DMS79 treated with DMSO at 0.1 percent for 48 hours (cell line): ENCODE data around the gene ELMO1.

Experiments used
- DNase-seq: peaks from one replicate; lab custom pipeline; 2025; lab: John Stamatoyannopoulos, UW

The ELMO1 gene

GRCh38 chr7:37430640-37431039 is 18.0 kb downstream of the ELMO1 start:
- no peak for DNase-seq

- no peak for DNase-seq
Observed at GRCh38 chr7:37430171-37430570, 18.5 kb downstream of the ELMO1 start.

DNA sequence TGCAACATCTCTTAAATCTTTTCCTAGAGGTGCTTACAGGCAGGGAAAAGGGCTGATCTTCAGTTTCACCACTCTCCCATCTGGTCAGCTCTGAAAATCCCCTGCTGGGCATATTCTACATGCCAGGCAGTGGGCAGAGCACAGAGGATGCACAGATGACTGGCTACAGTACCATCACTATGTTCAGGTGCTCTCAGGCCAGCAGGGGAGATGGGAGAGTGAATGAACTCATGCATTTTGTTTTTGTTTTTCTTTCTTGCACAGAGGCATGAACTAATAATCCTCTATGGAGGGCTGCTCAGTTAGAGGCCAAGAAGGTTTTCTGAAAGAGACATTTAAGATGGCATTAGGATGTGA is 19.3 kb downstream of the ELMO1 start:
- DNase-seq = no peak

GRCh38 chr7:37428681-37429434 is 19.8 kb downstream of the ELMO1 start:
- DNase-seq = no peak

DNA sequence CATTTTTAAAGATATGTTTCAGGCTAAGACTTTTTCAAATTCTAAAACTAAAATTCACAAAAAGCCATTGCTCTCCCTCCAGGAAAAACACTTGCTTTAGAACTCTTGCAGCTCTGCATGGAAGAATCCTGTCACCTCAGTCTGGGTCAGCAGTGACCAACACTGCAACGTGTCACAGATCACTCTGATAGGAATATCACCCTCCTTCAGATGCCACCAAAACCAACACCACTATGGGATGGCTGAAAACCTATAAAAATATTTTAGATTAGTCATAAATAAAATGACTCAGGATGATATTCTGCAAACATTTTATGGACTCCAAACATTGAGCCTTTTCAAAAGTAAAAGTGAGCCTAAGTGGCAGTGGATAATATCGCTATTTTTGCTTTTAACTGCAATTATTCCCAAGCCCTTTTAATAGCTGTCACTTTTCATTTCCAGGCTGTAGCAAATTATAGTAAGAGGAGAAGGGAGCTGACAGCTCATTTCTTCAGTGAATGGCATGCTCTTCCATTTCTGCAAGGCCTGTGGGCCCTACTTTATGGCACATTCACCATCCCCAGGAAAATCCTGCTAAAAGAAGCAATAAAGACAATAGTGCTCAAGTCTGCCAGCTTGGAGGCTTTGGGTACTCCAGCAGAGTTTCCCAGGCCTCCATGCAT is 21.3 kb downstream of the ELMO1 start:
- no peak for DNase-seq

DNA sequence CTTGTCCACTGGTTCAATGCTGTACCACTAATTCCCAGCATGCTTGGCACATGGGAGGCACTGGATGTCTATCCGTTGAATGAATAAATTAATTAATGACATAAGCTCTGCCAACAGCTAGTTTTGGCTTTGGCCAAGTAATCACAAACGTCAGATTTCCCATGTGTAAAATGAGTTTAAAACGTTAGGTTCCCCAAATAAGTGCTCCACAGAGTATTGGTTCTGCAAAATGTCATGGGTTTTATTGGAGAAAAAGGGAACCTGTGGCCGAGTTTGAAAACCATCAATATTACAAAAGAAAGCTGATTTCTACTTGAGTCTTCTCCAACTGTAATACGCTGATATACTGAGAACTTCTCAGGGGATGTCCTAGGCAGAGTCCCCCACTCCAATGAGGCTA is 23.2 kb downstream of the ELMO1 start:
- no peak for DNase-seq

GRCh38 chr7:37424995-37425394 is 23.7 kb downstream of the ELMO1 start:
- no peak for DNase-seq

- no peak for DNase-seq
Observed at GRCh38 chr7:37424521-37424920, 24.1 kb downstream of the ELMO1 start.

DNA sequence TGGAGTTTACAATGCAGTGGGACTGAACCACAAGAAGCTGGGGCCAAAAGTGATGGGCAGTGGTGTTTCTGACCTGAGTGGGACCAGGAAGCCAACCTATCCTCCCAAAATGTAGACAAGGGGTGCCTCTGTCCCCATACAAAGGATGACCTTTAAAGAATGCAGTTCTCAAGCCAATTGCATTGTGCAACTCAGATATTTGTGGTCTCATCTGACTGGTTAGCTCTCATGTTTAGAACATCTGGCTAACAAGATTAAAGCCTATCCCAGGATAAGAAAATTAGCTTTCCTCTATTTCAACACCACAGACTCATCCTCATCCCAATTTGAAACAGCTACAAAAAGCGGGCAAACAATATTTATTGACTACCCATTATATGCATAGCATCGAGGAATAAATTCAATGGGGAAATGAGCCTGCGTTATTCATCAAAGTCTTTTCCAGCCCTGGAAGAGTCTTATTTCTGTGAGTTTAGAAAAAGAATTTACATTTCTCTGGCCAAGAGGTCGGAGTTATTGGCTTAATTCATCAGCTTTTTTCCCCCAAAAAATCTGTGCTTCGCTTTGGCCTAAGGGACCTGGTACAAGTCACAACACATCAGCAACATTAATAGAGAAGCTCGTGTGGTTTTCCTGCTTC is 26.7 kb downstream of the ELMO1 start:
- DNase-seq = no peak

- DNase-seq = no peak
Observed at GRCh38 chr7:37420946-37421695, 27.5 kb downstream of the ELMO1 start.

DNA sequence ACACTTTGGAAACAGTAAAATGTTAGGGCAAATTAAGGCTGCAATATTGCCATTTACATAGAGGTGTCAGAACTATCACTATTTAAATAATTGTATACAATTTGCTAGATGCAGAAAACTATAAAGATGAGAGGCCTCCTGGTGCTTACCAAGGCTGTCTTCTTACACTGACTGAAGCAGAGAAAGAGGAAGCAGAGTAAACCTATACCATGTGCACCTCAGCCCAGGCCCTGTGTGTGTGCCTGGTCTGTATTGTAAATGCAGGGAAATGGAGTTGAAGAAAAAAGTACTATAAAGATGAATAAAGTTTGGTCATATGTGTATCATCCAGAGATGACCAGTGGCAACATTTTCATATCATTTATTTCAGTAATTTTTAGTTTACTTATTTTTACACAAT is 29.2 kb downstream of the ELMO1 start:
- DNase-seq = no peak

GRCh38 chr7:37418381-37418780 is 30.3 kb downstream of the ELMO1 start:
- DNase-seq = no peak

DNA sequence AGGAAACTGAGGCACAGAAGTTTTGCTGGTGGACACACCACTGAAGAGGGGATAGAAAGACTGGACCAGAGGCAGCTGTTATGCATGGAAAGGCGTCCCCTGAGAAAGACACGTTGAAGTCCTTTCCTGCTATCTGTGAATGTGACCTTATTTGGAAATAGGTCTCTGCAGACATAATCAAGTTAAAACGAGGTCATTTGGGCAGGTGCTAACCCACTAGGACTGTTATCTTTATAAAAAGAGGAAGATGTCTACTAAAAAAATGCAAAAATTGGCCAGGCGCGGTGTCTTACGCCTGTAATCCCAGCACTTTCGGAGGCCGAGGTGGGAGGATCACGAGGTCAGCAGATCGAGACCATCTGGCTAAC is 31.6 kb downstream of the ELMO1 start:
- DNase-seq = no peak

- no peak for DNase-seq
Observed at GRCh38 chr7:37416378-37417106, 32.1 kb downstream of the ELMO1 start.

- DNase-seq = no peak
Observed at GRCh38 chr7:37415629-37416028, 33.0 kb downstream of the ELMO1 start.

DNA sequence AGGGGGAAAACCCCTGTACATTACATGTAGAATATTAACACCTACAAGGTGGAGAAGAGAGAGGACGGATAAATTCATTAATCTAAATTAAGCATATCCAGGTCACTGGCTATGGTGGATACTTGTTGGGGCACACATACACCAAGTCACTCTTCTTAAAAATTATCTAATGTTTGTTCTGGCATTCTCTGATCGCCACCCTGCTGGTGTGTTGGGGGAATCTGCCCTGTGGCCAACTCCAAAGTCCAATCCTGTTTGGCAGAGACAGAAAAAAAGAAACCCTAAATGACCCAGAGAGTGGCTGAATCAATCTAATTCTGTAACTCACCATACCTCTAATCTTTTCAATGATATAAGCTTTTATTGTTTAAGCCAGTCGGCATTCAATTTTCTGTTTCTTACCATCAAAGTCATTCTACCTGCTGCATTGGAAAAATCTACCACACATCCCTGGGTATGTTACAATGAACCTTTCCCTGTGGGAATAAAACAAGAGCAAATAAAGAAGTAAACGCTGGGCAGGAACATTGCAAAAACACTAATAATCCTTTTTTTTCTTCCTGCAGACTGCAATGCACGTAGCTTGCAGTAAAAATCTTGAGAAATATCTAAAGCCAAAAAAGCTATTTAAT is 34.2 kb downstream of the ELMO1 start:
- no peak for DNase-seq

DNA sequence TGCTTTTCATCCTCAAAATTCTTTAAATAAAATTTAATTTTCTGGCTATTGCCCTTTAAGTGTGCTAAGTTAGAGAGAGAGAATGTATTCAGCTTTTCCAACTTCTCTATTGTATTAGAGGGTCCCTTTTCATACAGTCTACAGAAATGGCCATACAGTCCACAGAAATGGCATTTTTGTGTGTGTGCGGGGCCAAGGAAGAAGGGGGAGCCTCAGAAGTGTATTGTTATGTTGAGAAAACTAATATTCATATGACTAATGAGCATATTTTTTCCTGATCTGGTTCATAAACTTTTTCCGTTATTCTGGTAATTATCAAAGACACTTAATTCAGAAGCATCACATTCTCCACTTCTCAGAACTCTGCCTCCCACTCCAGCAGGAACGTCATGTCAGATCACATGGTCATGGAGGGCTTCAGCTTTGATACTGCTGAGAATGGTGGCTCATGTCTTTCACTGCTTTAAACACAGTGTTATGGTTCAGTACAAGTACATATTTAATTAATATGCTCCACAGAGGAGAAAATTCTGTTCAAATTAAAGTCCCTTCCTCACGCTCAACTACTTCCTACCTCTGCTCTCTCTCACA is 37.1 kb downstream of the ELMO1 start:
- no peak for DNase-seq

GRCh38 chr7:37410305-37411229 is 38.1 kb downstream of the ELMO1 start:
- DNase-seq = no peak

- no peak for DNase-seq
Observed at GRCh38 chr7:37409461-37409860, 39.2 kb downstream of the ELMO1 start.
